Coronary artery (tissue), 2 donors: ENCODE measurements around the gene ACYP1.

ENCODE experiments used
- DNase-seq: peaks from one replicate; pipeline ENCODE4 v3.0.0-alpha.2; 2017; ENCODE audit warnings: low spot score
- H3K27ac ChIP-seq, 2 donors: fragments of 200-600 bp; sonication (generic); one replicate each; pipeline ENCODE4 v1.5.1; 2016 to 2019
- H3K4me3 ChIP-seq: fragments of 200-600 bp; sonication (generic); 2 replicates; pipeline ENCODE4 v1.5.1; 2016; ENCODE audit warnings: mild to moderate bottlenecking, moderate library complexity
- CTCF ChIP-seq: fragments of 200-600 bp; sonication (generic); IDR thresholded peaks from one replicate; pipeline ENCODE4 v1.5.1; 2019; ENCODE audit warnings: antibody characterized with exemption

Gene ACYP1

GRCh38 chr14:75095690-75096089 is 31.9 kb upstream of the ACYP1 start:
- DNase-seq = no peak
- TF ChIP-seq CTCF = no peak
- H3K27ac ChIP-seq = no peak overlapping the region
- no peak overlapping the region for H3K4me3 ChIP-seq

GRCh38 chr14:75094896-75095295 is 31.1 kb upstream of the ACYP1 start:
- no peak overlapping the region for H3K27ac ChIP-seq
- no peak for TF ChIP-seq CTCF
- H3K4me3 ChIP-seq = no peak overlapping the region
- DNase-seq = no peak

- Histone ChIP-seq H3K27ac (no peak overlapping the region), H3K4me3 (no peak overlapping the region)
- TF ChIP-seq CTCF = no peak
- DNase-seq = no peak
Measured at GRCh38 chr14:75092698-75093097, 28.9 kb upstream of the ACYP1 start.

- no peak for TF ChIP-seq CTCF
- Histone ChIP-seq H3K27ac (no peak overlapping the region), H3K4me3 (no peak overlapping the region)
- DNase-seq = no peak
Measured at GRCh38 chr14:75091251-75091650, 27.4 kb upstream of the ACYP1 start.

DNA sequence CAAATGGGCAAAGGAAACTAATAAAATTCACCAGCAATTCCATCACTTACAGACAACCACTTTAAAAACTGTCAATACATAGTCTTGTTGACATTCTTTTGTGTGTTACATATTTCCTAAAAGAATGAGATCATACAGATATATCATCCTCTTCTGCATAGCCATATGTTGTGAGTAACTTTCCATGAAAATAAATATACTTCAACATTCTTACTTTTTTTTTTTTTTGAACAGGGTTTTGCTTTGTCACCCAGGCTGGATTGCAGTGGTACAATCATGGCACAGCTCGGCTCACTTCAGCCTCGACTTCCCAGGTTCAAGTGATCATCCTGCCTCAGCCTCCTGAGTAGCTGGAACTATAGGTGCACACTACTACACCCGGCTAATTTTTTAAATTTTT is 26.5 kb upstream of the ACYP1 start:
- Histone ChIP-seq H3K27ac (no peak overlapping the region), H3K4me3 (no peak overlapping the region)
- DNase-seq = no peak
- no peak for TF ChIP-seq CTCF

- TF ChIP-seq CTCF = peak; percentile 63
- DNase-seq = no peak
- no peak overlapping the region for H3K27ac ChIP-seq
- H3K4me3 ChIP-seq = no peak overlapping the region
Measured at GRCh38 chr14:75088566-75089373, 24.9 kb upstream of the ACYP1 start.

GRCh38 chr14:75088153-75088552 is 24.3 kb upstream of the ACYP1 start:
- TF ChIP-seq CTCF = no peak
- no peak for DNase-seq
- Histone ChIP-seq H3K27ac (no peak overlapping the region), H3K4me3 (no peak overlapping the region)
